Activated CD8-positive, alpha-beta T cell treated with anti-CD3 and anti-CD28 coated beads, Interleukin-2, amount 10 ng/mL, durations not matched to agents 7 days and 5 days (primary cell): Measurements from ENCODE around the gene DYNC2I2. TPM values are rescaled to one million over a fixed set of nuclear protein-coding genes. Genes with fewer than 3 reads are reported as not detected.

Experiments used
- ATAC-seq: fragments of 150-1000 bp; cut with Tn5 transposase; one replicate; pipeline ENCODE4 v1.10.0; 2021; ENCODE audit warnings: moderate library complexity
- CTCF ChIA-PET: fragments of 350-600 bp; sonication (Branson Sonifier 250); formaldehyde crosslinking; loops from one replicate; lab custom pipeline; 2021; ENCODE audit warnings: antibody characterized with exemption; lab: Charles Lee
- POLR2A ChIA-PET: fragments of 350-600 bp; sonication (Branson Sonifier 250); formaldehyde crosslinking; loops from one replicate; lab custom pipeline; 2021; ENCODE audit warnings: antibody characterized with exemption; lab: Charles Lee
- DNase-seq: peaks from one replicate; pipeline ENCODE4 v3.0.0-alpha.2; 2020
- H3K27ac Mint-ChIP-seq: one replicate; pipeline ENCODE4 v1.8.0; 2021; ENCODE audit warnings: mild to moderate bottlenecking, mixed read lengths
- H3K27me3 Mint-ChIP-seq: one replicate; pipeline ENCODE4 v1.8.0; 2021; ENCODE audit warnings: low read depth, mixed read lengths
- H3K36me3 Mint-ChIP-seq: one replicate; pipeline ENCODE4 v1.8.0; 2021; ENCODE audit warnings: low read depth, mixed read lengths
- H3K4me1 Mint-ChIP-seq: one replicate; pipeline ENCODE4 v1.8.0; 2021; ENCODE audit warnings: low read depth, mixed read lengths
- H3K4me3 Mint-ChIP-seq: one replicate; pipeline ENCODE4 v1.8.0; 2021; ENCODE audit warnings: mild to moderate bottlenecking, mixed read lengths
- H3K9me3 Mint-ChIP-seq: one replicate; pipeline ENCODE4 v1.8.0; 2022; ENCODE audit warnings: mixed read lengths; ENCODE audit not compliant: insufficient read depth
- total RNA-seq, 2 experiments: library from RNA; stranded (reverse); gene quantifications; one replicate each; pipeline ENCODE4 v1.2.3, GENCODE V29; 2021

DYNC2I2 gene
- total RNA-seq, 2 experiments from 2014 or later, result 68.9 to 76.3 TPM

GRCh38 chr9:128634111-128634510 is 22.5 kb downstream of the DYNC2I2 start:
- no peaks in the 10 kb centered on the region for H3K9me3 Mint-ChIP-seq
- no peaks in the 10 kb centered on the region for H3K27me3 Mint-ChIP-seq
- POLR2A ChIA-PET, result interaction anchor here (0.5 kb wide), 1 partner anchor 178 kb away, joined by 3 read pairs; no protein-coding TSS in a partner anchor
- H3K36me3 Mint-ChIP-seq, result peaks cover 36% of the 10 kb centered on the region
- H3K4me3 Mint-ChIP-seq, result no peak overlapping the region
- DNase-seq (no peak), ATAC-seq (no peak)
- peaks cover 2% of the 10 kb centered on the region for H3K4me1 Mint-ChIP-seq
- no peak overlapping the region for H3K27ac Mint-ChIP-seq
- CTCF ChIA-PET, result no interaction called here

- DNase-seq, result no peak
- H3K27ac Mint-ChIP-seq, result no peak overlapping the region
- H3K4me3 Mint-ChIP-seq, result no peak overlapping the region
- peaks cover 2% of the 10 kb centered on the region for H3K4me1 Mint-ChIP-seq
- H3K36me3 Mint-ChIP-seq, result peaks cover 36% of the 10 kb centered on the region
- H3K27me3 Mint-ChIP-seq, result no peaks in the 10 kb centered on the region
- no peaks in the 10 kb centered on the region for H3K9me3 Mint-ChIP-seq
- ATAC-seq, result no peak
- CTCF ChIA-PET, result no interaction called here
- POLR2A ChIA-PET, result no interaction called here
Observed at GRCh38 chr9:128633601-128634000, 23.0 kb downstream of the DYNC2I2 start.

DNA sequence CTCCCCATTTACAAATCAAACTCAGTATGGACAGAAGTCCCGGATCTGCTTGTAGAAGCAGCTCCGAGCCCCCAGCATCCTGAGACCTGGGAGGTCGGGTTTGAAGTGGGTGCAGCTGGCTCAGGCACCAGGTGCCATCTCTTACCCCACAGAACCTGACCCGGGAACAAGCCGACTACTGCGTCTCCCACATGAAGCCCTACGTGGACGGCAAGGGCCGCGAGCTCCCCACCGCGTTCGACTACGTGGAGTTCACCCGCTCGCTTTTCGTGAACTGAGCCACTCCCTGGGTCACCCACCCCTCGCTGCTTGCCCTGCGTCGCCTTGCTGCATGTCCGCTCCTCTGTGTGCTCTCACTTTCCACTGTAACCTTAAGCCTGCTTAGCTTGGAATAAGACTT is 23.6 kb downstream of the DYNC2I2 start:
- H3K4me3 Mint-ChIP-seq, result no peak overlapping the region
- H3K9me3 Mint-ChIP-seq, result no peaks in the 10 kb centered on the region
- H3K27ac Mint-ChIP-seq, result no peak overlapping the region
- peaks cover 2% of the 10 kb centered on the region for H3K4me1 Mint-ChIP-seq
- ChIA-PET POLR2A (no interaction called here), CTCF (no interaction called here)
- H3K36me3 Mint-ChIP-seq, result peaks cover 33% of the 10 kb centered on the region
- DNase-seq (no peak), ATAC-seq (no peak)
- no peaks in the 10 kb centered on the region for H3K27me3 Mint-ChIP-seq

DNA sequence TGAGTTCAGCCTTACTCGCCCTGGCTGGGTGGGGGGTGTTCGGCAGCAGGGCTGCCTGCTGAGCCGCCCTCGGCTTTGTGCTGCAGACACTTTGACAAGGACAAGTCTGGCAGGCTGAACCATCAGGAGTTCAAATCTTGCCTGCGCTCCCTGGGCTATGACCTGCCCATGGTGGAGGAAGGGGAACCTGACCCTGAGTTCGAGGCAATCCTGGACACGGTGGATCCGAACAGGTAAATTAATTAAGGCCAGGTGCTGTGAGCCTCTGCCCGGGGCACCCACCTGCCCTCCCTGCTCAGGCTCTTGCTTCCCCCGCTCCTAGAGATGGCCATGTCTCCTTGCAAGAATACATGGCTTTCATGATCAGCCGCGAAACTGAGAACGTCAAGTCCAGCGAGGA is 24.2 kb downstream of the DYNC2I2 start:
- peaks cover 37% of the 10 kb centered on the region for H3K36me3 Mint-ChIP-seq
- no peak overlapping the region for H3K27ac Mint-ChIP-seq
- no peaks in the 10 kb centered on the region for H3K27me3 Mint-ChIP-seq
- H3K9me3 Mint-ChIP-seq, result no peaks in the 10 kb centered on the region
- ChIA-PET POLR2A (no interaction called here), CTCF (no interaction called here)
- ATAC-seq (no peak), DNase-seq (no peak)
- peaks cover 2% of the 10 kb centered on the region for H3K4me1 Mint-ChIP-seq
- H3K4me3 Mint-ChIP-seq, result no peak overlapping the region

DNA sequence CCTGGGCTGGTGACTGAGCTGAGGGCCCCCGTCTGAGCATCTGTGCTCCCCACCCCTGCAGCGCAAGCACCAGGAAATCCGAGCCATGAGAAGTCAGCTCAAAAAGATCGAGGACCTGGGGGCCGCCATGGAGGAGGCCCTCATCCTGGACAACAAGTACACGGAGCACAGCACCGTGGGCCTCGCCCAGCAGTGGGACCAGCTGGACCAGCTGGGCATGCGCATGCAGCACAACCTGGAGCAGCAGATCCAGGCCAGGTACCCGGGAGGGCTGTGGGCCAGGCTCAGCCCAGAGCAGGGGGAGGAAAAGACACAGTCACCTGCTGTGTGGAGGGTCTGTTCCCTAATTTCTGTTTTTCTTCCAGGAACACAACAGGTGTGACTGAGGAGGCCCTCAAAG is 24.6 kb downstream of the DYNC2I2 start:
- Mint-ChIP-seq H3K9me3 (no peaks in the 10 kb centered on the region), H3K36me3 (peaks cover 37% of the 10 kb centered on the region), H3K27ac (no peak overlapping the region), H3K4me3 (no peak overlapping the region), H3K4me1 (peaks cover 2% of the 10 kb centered on the region), H3K27me3 (no peaks in the 10 kb centered on the region)
- ATAC-seq (no peak), DNase-seq (no peak)
- ChIA-PET POLR2A (interaction anchor here (1.6 kb wide), 1 partner anchor 11 kb away, joined by 5 read pairs; no protein-coding TSS in a partner anchor), CTCF (no interaction called here)

GRCh38 chr9:128631636-128632035 is 25.0 kb downstream of the DYNC2I2 start:
- H3K27me3 Mint-ChIP-seq, result no peaks in the 10 kb centered on the region
- peaks cover 36% of the 10 kb centered on the region for H3K36me3 Mint-ChIP-seq
- ChIA-PET POLR2A (interaction anchor here (1.6 kb wide), 1 partner anchor 10 kb away, joined by 5 read pairs; no protein-coding TSS in a partner anchor), CTCF (no interaction called here)
- no peak overlapping the region for H3K4me3 Mint-ChIP-seq
- ATAC-seq, result no peak
- no peaks in the 10 kb centered on the region for H3K9me3 Mint-ChIP-seq
- no peaks in the 10 kb centered on the region for H3K4me1 Mint-ChIP-seq
- no peak overlapping the region for H3K27ac Mint-ChIP-seq
- no peak for DNase-seq

DNA sequence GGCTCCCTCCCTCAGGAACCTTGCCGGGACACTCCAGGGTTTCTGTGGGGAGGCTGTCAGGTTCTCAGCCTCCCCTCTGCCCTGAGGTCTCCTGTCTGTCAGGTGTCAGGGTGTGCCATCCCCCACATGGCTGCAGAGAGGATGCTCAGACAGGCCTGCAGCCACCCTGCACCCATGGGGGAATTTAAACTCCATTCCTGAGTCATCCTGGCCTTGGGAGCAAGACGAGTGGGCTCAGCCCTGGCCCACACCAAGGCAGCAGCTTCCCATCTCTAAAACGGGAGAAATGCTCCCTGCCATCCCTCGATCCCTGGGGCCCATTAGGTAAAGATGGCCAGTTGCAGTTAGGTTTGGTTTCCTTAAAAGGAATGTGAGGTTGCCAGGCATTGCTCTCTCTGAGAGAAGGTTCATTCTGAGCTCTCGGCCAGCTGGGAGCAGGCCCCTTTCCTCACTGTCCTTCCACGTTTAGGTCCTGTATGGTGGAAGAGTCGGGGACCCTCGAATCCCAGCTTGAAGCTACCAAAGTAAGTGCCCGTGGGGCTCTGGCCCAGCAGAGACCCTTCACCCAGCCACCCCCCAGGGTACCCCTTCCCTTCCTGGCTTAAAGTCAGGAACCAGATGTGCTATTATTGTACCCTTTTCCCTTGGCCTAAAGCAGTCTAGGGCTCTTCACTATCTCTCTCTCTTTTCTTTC is 26.6 kb downstream of the DYNC2I2 start:
- ChIA-PET POLR2A (no interaction called here), CTCF (no interaction called here)
- no peaks in the 10 kb centered on the region for H3K9me3 Mint-ChIP-seq
- H3K36me3 Mint-ChIP-seq, result peaks cover 50% of the 10 kb centered on the region
- no peaks in the 10 kb centered on the region for H3K4me1 Mint-ChIP-seq
- H3K27me3 Mint-ChIP-seq, result no peaks in the 10 kb centered on the region
- ATAC-seq (no peak), DNase-seq (no peak)
- no peak overlapping the region for H3K27ac Mint-ChIP-seq
- H3K4me3 Mint-ChIP-seq, result no peak overlapping the region

- ChIA-PET CTCF (no interaction called here), POLR2A (no interaction called here)
- DNase-seq (no peak), ATAC-seq (no peak)
- Mint-ChIP-seq H3K27me3 (no peaks in the 10 kb centered on the region), H3K4me3 (no peak overlapping the region), H3K36me3 (peaks cover 57% of the 10 kb centered on the region), H3K27ac (peak overlapping the region; percentile 0), H3K4me1 (no peaks in the 10 kb centered on the region), H3K9me3 (no peaks in the 10 kb centered on the region)
Observed at GRCh38 chr9:128629136-128629535, 27.5 kb downstream of the DYNC2I2 start.

- POLR2A ChIA-PET, result no interaction called here
- H3K9me3 Mint-ChIP-seq, result no peaks in the 10 kb centered on the region
- ATAC-seq (no peak), DNase-seq (no peak)
- H3K27me3 Mint-ChIP-seq, result no peaks in the 10 kb centered on the region
- no peaks in the 10 kb centered on the region for H3K4me1 Mint-ChIP-seq
- no peak overlapping the region for H3K4me3 Mint-ChIP-seq
- H3K36me3 Mint-ChIP-seq, result peaks cover 54% of the 10 kb centered on the region
- H3K27ac Mint-ChIP-seq, result peak overlapping the region; percentile 0
- CTCF ChIA-PET, result no interaction called here
Observed at GRCh38 chr9:128628471-128629048, 28.1 kb downstream of the DYNC2I2 start.

- ATAC-seq (no peak), DNase-seq (no peak)
- H3K9me3 Mint-ChIP-seq, result no peaks in the 10 kb centered on the region
- no peaks in the 10 kb centered on the region for H3K27me3 Mint-ChIP-seq
- no peak overlapping the region for H3K4me3 Mint-ChIP-seq
- no peak overlapping the region for H3K27ac Mint-ChIP-seq
- CTCF ChIA-PET, result no interaction called here
- peaks cover 49% of the 10 kb centered on the region for H3K36me3 Mint-ChIP-seq
- H3K4me1 Mint-ChIP-seq, result no peaks in the 10 kb centered on the region
- POLR2A ChIA-PET, result interaction anchor here (1.2 kb wide), 1 partner anchor 11 kb away, joined by 4 read pairs; no protein-coding TSS in a partner anchor
Observed at GRCh38 chr9:128627906-128628305, 28.7 kb downstream of the DYNC2I2 start.

DNA sequence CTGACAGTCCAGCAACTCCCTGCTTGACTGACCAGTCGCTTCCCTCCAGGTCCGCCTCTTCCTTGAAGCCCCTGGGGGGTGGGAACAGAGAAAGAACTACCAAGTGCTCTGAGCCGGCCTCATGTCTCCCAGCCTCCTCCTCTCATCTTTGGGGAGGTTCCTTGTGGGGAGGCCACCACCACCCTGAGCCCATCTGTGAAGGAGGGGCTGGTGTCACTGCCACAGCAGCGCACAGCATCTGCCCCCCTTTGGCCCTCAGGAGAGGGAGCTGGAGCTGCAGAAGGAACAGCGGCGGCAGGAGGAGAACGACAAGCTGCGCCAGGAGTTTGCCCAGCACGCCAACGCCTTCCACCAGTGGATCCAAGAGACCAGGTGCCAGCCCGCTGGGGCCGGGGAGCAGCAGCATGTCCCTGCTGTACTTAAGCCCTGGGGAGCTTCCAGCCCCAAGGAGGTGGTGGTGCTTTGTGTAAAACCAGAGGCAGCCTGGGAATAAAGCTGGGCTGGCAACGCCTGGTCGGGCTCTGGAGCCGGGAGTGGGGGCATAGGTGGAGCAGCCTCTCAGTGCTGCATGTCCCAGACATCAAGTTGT is 29.4 kb downstream of the DYNC2I2 start:
- Mint-ChIP-seq H3K4me3 (no peak overlapping the region), H3K27me3 (no peaks in the 10 kb centered on the region), H3K4me1 (no peaks in the 10 kb centered on the region), H3K36me3 (peaks cover 45% of the 10 kb centered on the region), H3K27ac (no peak overlapping the region), H3K9me3 (no peaks in the 10 kb centered on the region)
- DNase-seq, result no peak
- ATAC-seq, result no peak
- CTCF ChIA-PET, result no interaction called here
- POLR2A ChIA-PET, result interaction anchor here (1.2 kb wide), 1 partner anchor 11 kb away, joined by 4 read pairs; no protein-coding TSS in a partner anchor

GRCh38 chr9:128626181-128626580 is 30.5 kb downstream of the DYNC2I2 start:
- CTCF ChIA-PET, result interaction anchor here (1.3 kb wide), 1 partner anchor 188 kb away, joined by 4 read pairs; no protein-coding TSS in a partner anchor
- ATAC-seq, result no peak
- no peak overlapping the region for H3K4me3 Mint-ChIP-seq
- no peak overlapping the region for H3K27ac Mint-ChIP-seq
- H3K36me3 Mint-ChIP-seq, result peaks cover 48% of the 10 kb centered on the region
- H3K4me1 Mint-ChIP-seq, result no peaks in the 10 kb centered on the region
- no peaks in the 10 kb centered on the region for H3K9me3 Mint-ChIP-seq
- POLR2A ChIA-PET, result no interaction called here
- H3K27me3 Mint-ChIP-seq, result no peaks in the 10 kb centered on the region
- no peak for DNase-seq
